Measurements from ENCODE around the gene SLC24A3.

GRCh38 chr20:19568128-19568527, 355.7 kb downstream of the SLC24A3 start:
- TF ChIP-seq CTCF (optimal IDR thresholded peaks at IDR 0.05 in 1 of 3, IDR thresholded peaks at IDR 0.05 in 1 of 3, conservative IDR thresholded peaks at IDR 0.05 in 1 of 3; ENCODE audit: extremely low read depth in 1 of 3, insufficient read depth in 2 of 3, low read length in 3 of 3) (no peak), EZH2 (IDR thresholded peaks at IDR 0.05; ENCODE audit: low read length) (no peak)
